Activated naive CD4-positive, alpha-beta T cell treated with anti-CD3 and anti-CD28 coated beads, Interleukin-2, amount 50 U/mL, for 24 hours (primary cell): ENCODE measurements around the gene KRT9.
"Not testable (repeated sequence)": the region's sequence is repeated elsewhere in the genome, so short reads cannot be mapped to it uniquely, and the experiment has no call there.

Experiments used
- H3K27ac Mint-ChIP-seq: one replicate; pipeline ENCODE4 v1.8.0; 2021; ENCODE audit warnings: mild to moderate bottlenecking, mixed read lengths
- H3K27me3 Mint-ChIP-seq: one replicate; pipeline ENCODE4 v1.8.0; 2021; ENCODE audit warnings: mixed read lengths
- H3K36me3 Mint-ChIP-seq: one replicate; pipeline ENCODE4 v1.8.0; 2021; ENCODE audit warnings: mixed read lengths
- H3K4me1 Mint-ChIP-seq: one replicate; pipeline ENCODE4 v1.8.0; 2021; ENCODE audit warnings: mixed read lengths
- H3K4me3 Mint-ChIP-seq: one replicate; pipeline ENCODE4 v1.8.0; 2021; ENCODE audit warnings: mild to moderate bottlenecking, mixed read lengths
- H3K9me3 Mint-ChIP-seq: one replicate; pipeline ENCODE4 v1.8.0; 2021; ENCODE audit warnings: mixed read lengths

The KRT9 gene

GRCh38 chr17:41612376-41613160, 40.7 kb upstream of the KRT9 start, which contains the start of gene KRT16:
TSS of gene KRT16 (minus strand) at chr17:41612767. CDS start at chr17:41612688, 79 bp downstream.
- H3K4me3 Mint-ChIP-seq, H3K9me3 Mint-ChIP-seq, H3K4me1 Mint-ChIP-seq, H3K27ac Mint-ChIP-seq, H3K36me3 Mint-ChIP-seq, H3K27me3 Mint-ChIP-seq: not testable (repeated sequence)

- peaks cover 15% of the 10 kb centered on the region for H3K27me3 Mint-ChIP-seq
- no peak overlapping the region for H3K27ac Mint-ChIP-seq
Measured at GRCh38 chr17:41610965-41611640, 39.2 kb upstream of the KRT9 start.

GRCh38 chr17:41610061-41610517, 38.2 kb upstream of the KRT9 start:
- not testable (repeated sequence) for H3K4me3 Mint-ChIP-seq, H3K4me1 Mint-ChIP-seq, H3K27ac Mint-ChIP-seq, H3K36me3 Mint-ChIP-seq
- peaks cover 16% of the 10 kb centered on the region for H3K9me3 Mint-ChIP-seq
- peaks cover 18% of the 10 kb centered on the region for H3K27me3 Mint-ChIP-seq

More at GRCh38 chr17:41610965-41611640, 39.2 kb upstream of the KRT9 start:
- Mint-ChIP-seq H3K9me3 (peaks cover 16% of the 10 kb centered on the region), H3K4me3 (no peak overlapping the region), H3K36me3 (peaks cover 8% of the 10 kb centered on the region), H3K4me1 (no peaks in the 10 kb centered on the region)

- not testable (repeated sequence) for H3K4me1 Mint-ChIP-seq, H3K27ac Mint-ChIP-seq, H3K4me3 Mint-ChIP-seq, H3K36me3 Mint-ChIP-seq
- peaks cover 16% of the 10 kb centered on the region for H3K9me3 Mint-ChIP-seq
- peaks cover 24% of the 10 kb centered on the region for H3K27me3 Mint-ChIP-seq
Measured at GRCh38 chr17:41606930-41607329, 35.1 kb upstream of the KRT9 start.

DNA sequence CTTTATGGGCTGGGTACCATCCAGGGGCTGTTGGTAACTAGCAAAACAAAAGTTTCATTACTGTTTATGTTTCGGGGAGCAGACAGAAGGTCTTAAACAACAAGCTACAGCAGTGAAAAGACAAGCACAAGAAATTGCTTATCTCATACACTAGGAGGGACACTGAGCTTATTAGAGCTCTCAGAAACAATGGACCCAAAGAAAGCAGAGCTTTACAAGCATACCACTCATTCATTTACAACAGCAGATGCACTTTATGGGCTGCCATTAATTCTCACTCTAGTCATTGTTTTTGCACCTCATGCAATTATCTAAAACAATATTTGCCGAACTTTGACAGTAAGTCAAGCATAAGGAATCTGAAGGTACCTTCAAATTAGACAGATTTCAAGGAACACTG, 30.7 kb upstream of the KRT9 start:
- Mint-ChIP-seq H3K27me3 (peaks cover 18% of the 10 kb centered on the region), H3K36me3 (peaks cover 8% of the 10 kb centered on the region), H3K27ac (no peak overlapping the region), H3K4me3 (no peak overlapping the region), H3K9me3 (peaks cover 13% of the 10 kb centered on the region), H3K4me1 (no peaks in the 10 kb centered on the region)

DNA sequence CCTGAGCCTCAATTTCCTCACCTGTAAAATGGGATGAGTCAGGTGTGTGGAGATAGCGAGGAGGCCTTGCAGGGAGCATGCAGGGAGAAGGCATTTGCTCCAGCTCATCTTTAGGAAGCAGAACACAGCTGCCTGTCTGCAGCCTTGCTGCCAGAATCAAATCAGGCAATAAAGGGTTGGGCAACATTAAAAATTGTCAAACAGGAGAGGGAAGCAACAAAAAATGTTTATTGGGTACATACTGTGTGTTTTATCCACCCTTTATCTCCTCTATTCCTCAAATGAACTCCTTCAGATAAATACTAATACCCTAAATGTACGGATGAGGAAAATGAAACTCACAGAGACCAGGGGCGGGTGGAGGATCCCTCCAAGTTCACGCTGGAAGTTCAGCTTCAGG, 28.5 kb upstream of the KRT9 start:
- peaks cover 5% of the 10 kb centered on the region for H3K27me3 Mint-ChIP-seq
- no peak overlapping the region for H3K27ac Mint-ChIP-seq
- no peaks in the 10 kb centered on the region for H3K4me1 Mint-ChIP-seq
- H3K36me3 Mint-ChIP-seq = no peaks in the 10 kb centered on the region
- no peak overlapping the region for H3K4me3 Mint-ChIP-seq
- no peaks in the 10 kb centered on the region for H3K9me3 Mint-ChIP-seq

- Mint-ChIP-seq H3K4me1 (no peaks in the 10 kb centered on the region), H3K27me3 (peaks cover 3% of the 10 kb centered on the region), H3K4me3 (no peak overlapping the region), H3K36me3 (no peaks in the 10 kb centered on the region), H3K9me3 (no peaks in the 10 kb centered on the region), H3K27ac (no peak overlapping the region)
Measured at GRCh38 chr17:41599680-41600079, 27.8 kb upstream of the KRT9 start.

DNA sequence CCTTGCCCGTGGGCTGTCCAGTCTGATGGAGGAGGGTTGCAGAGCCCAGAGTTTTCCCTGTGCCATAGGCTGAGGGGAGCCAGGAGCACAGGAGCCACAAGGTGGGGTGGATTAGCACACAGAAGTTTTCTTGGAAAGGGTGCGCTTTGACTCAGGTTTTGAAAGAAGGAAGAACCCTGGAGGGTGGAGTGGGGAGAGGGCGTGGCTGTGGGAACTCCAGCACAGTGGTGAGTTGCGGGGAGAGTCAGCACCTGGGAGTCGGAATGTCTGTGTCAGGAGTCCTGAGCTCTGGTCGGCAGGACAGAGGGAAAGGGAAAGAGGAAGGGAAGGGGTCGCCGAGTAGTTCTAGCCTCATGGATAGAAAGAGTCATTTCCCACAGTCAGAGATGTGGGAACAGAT, 23.7 kb upstream of the KRT9 start:
- Mint-ChIP-seq H3K4me3 (no peak overlapping the region), H3K36me3 (no peaks in the 10 kb centered on the region), H3K4me1 (no peaks in the 10 kb centered on the region), H3K9me3 (no peaks in the 10 kb centered on the region), H3K27me3 (peaks cover 2% of the 10 kb centered on the region), H3K27ac (no peak overlapping the region)

GRCh38 chr17:41594363-41594915, 22.6 kb upstream of the KRT9 start:
- no peaks in the 10 kb centered on the region for H3K9me3 Mint-ChIP-seq
- H3K4me1 Mint-ChIP-seq = no peaks in the 10 kb centered on the region
- H3K36me3 Mint-ChIP-seq = no peaks in the 10 kb centered on the region
- peaks cover 3% of the 10 kb centered on the region for H3K27me3 Mint-ChIP-seq
- H3K4me3 Mint-ChIP-seq = no peak overlapping the region
- H3K27ac Mint-ChIP-seq = no peak overlapping the region

- no peaks in the 10 kb centered on the region for H3K4me1 Mint-ChIP-seq
- H3K27ac Mint-ChIP-seq = no peak overlapping the region
- no peaks in the 10 kb centered on the region for H3K36me3 Mint-ChIP-seq
- H3K9me3 Mint-ChIP-seq = no peaks in the 10 kb centered on the region
- no peak overlapping the region for H3K4me3 Mint-ChIP-seq
- H3K27me3 Mint-ChIP-seq = peaks cover 3% of the 10 kb centered on the region
Measured at GRCh38 chr17:41593306-41593981, 21.6 kb upstream of the KRT9 start.

- H3K4me1 Mint-ChIP-seq = no peaks in the 10 kb centered on the region
- no peak overlapping the region for H3K4me3 Mint-ChIP-seq
- H3K27ac Mint-ChIP-seq = no peak overlapping the region
- no peaks in the 10 kb centered on the region for H3K9me3 Mint-ChIP-seq
- H3K36me3 Mint-ChIP-seq = no peaks in the 10 kb centered on the region
- peaks cover 3% of the 10 kb centered on the region for H3K27me3 Mint-ChIP-seq
Measured at GRCh38 chr17:41592601-41593305, 20.9 kb upstream of the KRT9 start.

- Mint-ChIP-seq H3K27me3 (peaks cover 3% of the 10 kb centered on the region), H3K4me3 (no peak overlapping the region), H3K9me3 (no peaks in the 10 kb centered on the region)
Measured at GRCh38 chr17:41589301-41589700, 17.4 kb upstream of the KRT9 start.

GRCh38 chr17:41588126-41588810, 16.4 kb upstream of the KRT9 start:
- Mint-ChIP-seq H3K9me3 (no peaks in the 10 kb centered on the region), H3K27me3 (peaks cover 4% of the 10 kb centered on the region), H3K4me1 (no peaks in the 10 kb centered on the region), H3K4me3 (no peak overlapping the region), H3K27ac (no peak overlapping the region), H3K36me3 (no peaks in the 10 kb centered on the region)

More at GRCh38 chr17:41589301-41589700, 17.4 kb upstream of the KRT9 start:
- Mint-ChIP-seq H3K4me1 (no peaks in the 10 kb centered on the region), H3K27ac (no peak overlapping the region), H3K36me3 (no peaks in the 10 kb centered on the region)

GRCh38 chr17:41586863-41587495, 15.1 kb upstream of the KRT9 start, which contains the start of gene KRT14:
TSS of gene KRT14 (minus strand) at chr17:41586895. CDS start at chr17:41586834, 61 bp downstream.
- no peak within 1 kb of the TSS for H3K4me3 Mint-ChIP-seq
- peaks cover 4% of the 10 kb centered on the region for H3K27me3 Mint-ChIP-seq
- no peaks in the 10 kb centered on the region for H3K36me3 Mint-ChIP-seq
- H3K9me3 Mint-ChIP-seq = no peaks in the 10 kb centered on the region
- no peaks in the 10 kb centered on the region for H3K4me1 Mint-ChIP-seq
- H3K27ac Mint-ChIP-seq = no peak within 1 kb of the TSS
